ENCODE results near the gene TRPM1. TPM values are rescaled to one million over a fixed set of nuclear protein-coding genes. Genes with fewer than 3 reads are reported as not detected.

Gene TRPM1
- polyA plus RNA-seq, 2 of the 4 experiments (the other 2 are of a cell fraction), result not detected

GRCh38 chr15:31037731-31038477 is 63.6 kb downstream of the TRPM1 start:
- H3K4me2 ChIP-seq, result no peak overlapping the region
- TF ChIP-seq HDAC2 (IDR thresholded peaks at IDR 0.05), result no peak
- TF ChIP-seq EHF (CRISPR knock-in tag; IDR thresholded peaks at IDR 0.05), result no peak
- no peak for TF ChIP-seq CTCF (IDR thresholded peaks at IDR 0.05)
- TF ChIP-seq, protein P1, sequence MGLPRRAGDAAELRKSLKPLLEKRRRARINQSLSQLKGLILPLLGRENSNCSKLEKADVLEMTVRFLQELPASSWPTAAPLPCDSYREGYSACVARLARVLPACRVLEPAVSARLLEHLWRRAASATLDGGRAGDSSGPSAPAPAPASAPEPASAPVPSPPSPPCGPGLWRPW (IDR thresholded peaks at IDR 0.05), result no peak
- TF ChIP-seq GATA3 (IDR thresholded peaks at IDR 0.05; ENCODE audit: borderline replicate concordance), result no peak
- no peak for TF ChIP-seq ESRRA (IDR thresholded peaks at IDR 0.05; ENCODE audit: borderline replicate concordance, low read length)
- no peak for TF ChIP-seq FOSL2 (IDR thresholded peaks at IDR 0.05)
- no peak for TF ChIP-seq FOSL2 (CRISPR knock-in tag; IDR thresholded peaks at IDR 0.05)
- TF ChIP-seq HOXB5 (CRISPR knock-in tag; IDR thresholded peaks at IDR 0.05), result no peak
- TF ChIP-seq ZC3H11A (IDR thresholded peaks at IDR 0.05), result no peak
- TF ChIP-seq, protein P2, sequence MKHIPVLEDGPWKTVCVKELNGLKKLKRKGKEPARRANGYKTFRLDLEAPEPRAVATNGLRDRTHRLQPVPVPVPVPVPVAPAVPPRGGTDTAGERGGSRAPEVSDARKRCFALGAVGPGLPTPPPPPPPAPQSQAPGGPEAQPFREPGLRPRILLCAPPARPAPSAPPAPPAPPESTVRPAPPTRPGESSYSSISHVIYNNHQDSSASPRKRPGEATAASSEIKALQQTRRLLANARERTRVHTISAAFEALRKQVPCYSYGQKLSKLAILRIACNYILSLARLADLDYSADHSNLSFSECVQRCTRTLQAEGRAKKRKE (CRISPR knock-in tag; IDR thresholded peaks at IDR 0.05; ENCODE audit: low read depth), result no peak
- TF ChIP-seq CHD2 (IDR thresholded peaks at IDR 0.05; ENCODE audit: low read length, partially characterized antibody), result no peak
- TF ChIP-seq RNF2 (IDR thresholded peaks at IDR 0.05; ENCODE audit: borderline replicate concordance, low read depth), result no peak
- no peak for TF ChIP-seq SMC3 (IDR thresholded peaks at IDR 0.05)
- TF ChIP-seq KDM1A (IDR thresholded peaks at IDR 0.05; ENCODE audit: low read depth), result no peak
- no peak for TF ChIP-seq JUN (IDR thresholded peaks at IDR 0.05)
- no peaks in the 10 kb centered on the region for H3K4me1 ChIP-seq
- WGBS (ENCODE audit: missing lambda C conversion rate), result 86% methylated on average over 10 of the region's 10 CpGs
- CTCF ChIA-PET, result interaction anchor here (1.3 kb wide), 1 partner anchor 92 kb away, joined by 3 read pairs; no protein-coding TSS in a partner anchor
- FAIRE-seq (no peak), DNase-seq (ENCODE audit: low read depth in 1 of 2, low spot score in 1 of 2) (no peak), ATAC-seq (no peak)
- POLR2A ChIA-PET, result no interaction called here
- H3K27ac ChIP-seq, result no peak overlapping the region
- no peak overlapping the region for H3K4me3 ChIP-seq
- no peaks in the 10 kb centered on the region for H3K9me3 ChIP-seq

DNA sequence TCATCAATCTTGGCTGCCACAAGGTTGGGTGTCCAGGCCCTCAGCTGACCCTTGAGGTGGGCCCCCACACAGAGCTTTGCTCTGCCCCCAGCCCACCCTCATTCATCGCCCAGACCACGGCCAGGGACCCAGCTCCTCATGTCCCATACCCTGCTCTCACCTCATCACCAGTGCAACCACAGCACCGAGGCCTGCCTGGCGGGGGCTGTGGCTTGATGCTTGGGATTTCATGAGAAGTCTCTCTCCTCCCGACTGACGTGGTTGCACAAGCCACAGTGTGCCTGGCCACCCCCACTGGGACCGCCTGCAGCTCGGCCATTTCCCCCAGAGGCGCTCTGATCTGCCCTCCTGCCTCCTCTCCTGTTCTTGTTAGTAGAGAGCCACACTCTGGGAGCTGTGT is 64.7 kb downstream of the TRPM1 start:
- Histone ChIP-seq H3K4me2 (no peak overlapping the region), H3K4me1 (no peaks in the 10 kb centered on the region), H3K9me3 (no peaks in the 10 kb centered on the region), H3K4me3 (no peak overlapping the region), H3K27ac (no peak overlapping the region)
- no peak for ATAC-seq
- WGBS (ENCODE audit: missing lambda C conversion rate), result 68% methylated on average over 9 of the region's 9 CpGs
- ChIA-PET CTCF (interaction anchor here (1.2 kb wide), 1 partner anchor 11 kb away, joined by 3 read pairs; no protein-coding TSS in a partner anchor), POLR2A (no interaction called here)
- DNase-seq (ENCODE audit: low read depth in 1 of 2, low spot score in 1 of 2), result no peak
- no peak for TF ChIP-seq CBX2 (IDR thresholded peaks at IDR 0.05; ENCODE audit: borderline replicate concordance, low read depth)
- no peak for TF ChIP-seq RARB (CRISPR knock-in tag; IDR thresholded peaks at IDR 0.05)
- TF ChIP-seq JUNB (IDR thresholded peaks at IDR 0.05), result no peak
- TF ChIP-seq ESRRA (IDR thresholded peaks at IDR 0.05; ENCODE audit: borderline replicate concordance, low read length), result no peak
- TF ChIP-seq CHD2 (IDR thresholded peaks at IDR 0.05; ENCODE audit: low read length, partially characterized antibody), result no peak
- no peak for TF ChIP-seq EHF (CRISPR knock-in tag; IDR thresholded peaks at IDR 0.05)
- no peak for TF ChIP-seq CBX8 (IDR thresholded peaks at IDR 0.05)
- TF ChIP-seq BCL3 (IDR thresholded peaks at IDR 0.05), result no peak
- no peak for TF ChIP-seq NR3C1 (IDR thresholded peaks at IDR 0.05)
- no peak for TF ChIP-seq TFCP2L1 (CRISPR knock-in tag; IDR thresholded peaks at IDR 0.05)
- TF ChIP-seq, protein P3, sequence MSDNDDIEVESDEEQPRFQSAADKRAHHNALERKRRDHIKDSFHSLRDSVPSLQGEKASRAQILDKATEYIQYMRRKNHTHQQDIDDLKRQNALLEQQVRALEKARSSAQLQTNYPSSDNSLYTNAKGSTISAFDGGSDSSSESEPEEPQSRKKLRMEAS (IDR thresholded peaks at IDR 0.05), result no peak
- no peak for TF ChIP-seq HDAC2 (IDR thresholded peaks at IDR 0.05)
- TF ChIP-seq, protein P2 (CRISPR knock-in tag; IDR thresholded peaks at IDR 0.05; ENCODE audit: low read depth), result no peak
- TF ChIP-seq HMGXB4 (CRISPR knock-in tag; IDR thresholded peaks at IDR 0.05; ENCODE audit: borderline replicate concordance), result no peak
- TF ChIP-seq NPAS2 (CRISPR knock-in tag; IDR thresholded peaks at IDR 0.05; ENCODE audit: borderline replicate concordance), result no peak
- FAIRE-seq, result no peak
